HCT116 (cell line): Measurements from ENCODE around the gene ROBO1. TPM values are rescaled to one million over a fixed set of nuclear protein-coding genes. Genes with fewer than 3 reads are reported as not detected.

ENCODE experiments used
- ATAC-seq: fragments of 200-7000 bp; cut with Tn5 transposase; 2 replicates; pipeline ENCODE4 v1.9.1; 2020; ENCODE audit warnings: mild to moderate bottlenecking, moderate library complexity
- BruUV-seq: library from RNA; stranded (reverse); fragments of 400-500 nt; replicated peaks from 2 replicates; lab custom pipeline; 2021; lab: Mats Ljungman, UMichigan
- CTCF ChIA-PET: fragments of 300-600 bp; sonication (Branson Sonifier 250); formaldehyde crosslinking; loops from one replicate; lab custom pipeline; 2021; ENCODE audit warnings: antibody characterized with exemption; lab: Charles Lee
- POLR2A ChIA-PET: fragments of 300-600, 350-600 bp; sonication (Branson Sonifier 250); formaldehyde crosslinking; loops from one replicate; lab custom pipeline; 2021; ENCODE audit warnings: antibody characterized with exemption; lab: Charles Lee
- RAD21 ChIA-PET, 2 experiments: fragments of 300-600 bp; sonication (Branson Sonifier 250); formaldehyde crosslinking; loops; one replicate each; lab custom pipeline; 2023; ENCODE audit warnings: low total read pairs in 2 of 2; ENCODE audit not compliant: uncharacterized antibody in 2 of 2, unreplicated experiment in 2 of 2, low non-redundant PET in 1 of 2; lab: Charles Lee
- DNase-seq: peaks from one replicate; pipeline ENCODE4 v3.0.0-alpha.2; 2010; ENCODE audit warnings: low read depth, low spot score
- H2AFZ ChIP-seq: fragments of 200-600 bp; shearing (Covaris generic), sonication (generic); 2 replicates; pipeline ENCODE4 v1.6.1; 2017; ENCODE audit warnings: low read depth, mixed run types, mixed read lengths, antibody characterized with exemption, low read length; ENCODE audit not compliant: poor library complexity, severe bottlenecking
- H3K27ac ChIP-seq: 2 replicates; pipeline ENCODE4 v1.5.1; 2012; ENCODE audit warnings: low read depth, low read length
- H3K27me3 ChIP-seq: fragments of 200-600 bp; sonication (generic); 2 replicates; pipeline ENCODE4 v1.6.1; 2016; ENCODE audit warnings: mixed run types, low read length, mixed read lengths; ENCODE audit not compliant: insufficient read depth
- H3K36me3 ChIP-seq, 2 experiments: fragments of 200-500 bp in 1 of 2; fragments of 200-600 bp in 1 of 2; sonication (Bioruptor generic) in 1 of 2; sonication (generic) in 1 of 2; 2 replicates each; pipeline versions ENCODE4 v1.5.1 to v1.6.1; 2014 to 2016; ENCODE audit warnings: low read length in 2 of 2, inconsistent platforms in 1 of 2, mixed read lengths in 1 of 2, mixed run types in 1 of 2; ENCODE audit not compliant: insufficient read depth in 2 of 2, control insufficient read depth in 1 of 2
- H3K4me1 ChIP-seq, 2 experiments: fragments of 200-600 bp in 1 of 2; sonication (generic) in 1 of 2; 2 replicates each; pipeline versions ENCODE4 v1.5.1 to v1.6.1; 2012 to 2017; ENCODE audit warnings: low read length in 2 of 2, inconsistent platforms in 1 of 2, mild to moderate bottlenecking in 1 of 2, mixed read lengths in 1 of 2, mixed run types in 1 of 2, moderate library complexity in 1 of 2; ENCODE audit not compliant: insufficient read depth in 2 of 2, control insufficient read depth in 1 of 2
- H3K4me2 ChIP-seq: fragments of 200-600 bp; sonication (generic); 2 replicates; pipeline ENCODE4 v1.6.1; 2017; ENCODE audit warnings: mixed run types, low read length, mixed read lengths
- H3K4me3 ChIP-seq, 2 experiments: fragments of 200-600 bp in 1 of 2; sonication (generic) in 1 of 2; replicated peaks in 1 of 2; 2 replicates each; pipeline ENCODE4 v1.5.1; 2011 to 2016; ENCODE audit warnings: low read length in 2 of 2, control low read depth in 1 of 2, low read depth in 1 of 2, mild to moderate bottlenecking in 1 of 2, mixed read lengths in 1 of 2, mixed run types in 1 of 2
- H3K79me2 ChIP-seq: fragments of 200-600 bp; sonication (generic); 2 replicates; pipeline ENCODE4 v1.6.1; 2017; ENCODE audit warnings: mild to moderate bottlenecking, mixed run types, low read length, moderate library complexity, mixed read lengths; ENCODE audit not compliant: insufficient read depth
- H3K9ac ChIP-seq: fragments of 200-600 bp; sonication (generic); 2 replicates; pipeline ENCODE4 v1.6.1; 2016; ENCODE audit warnings: low read length, mixed read lengths
- H3K9me2 ChIP-seq: fragments of 200-600 bp; sonication (generic), shearing (Covaris generic); 2 replicates; pipeline ENCODE4 v1.6.1; 2017; ENCODE audit warnings: mixed run types, mild to moderate bottlenecking, moderate library complexity; ENCODE audit not compliant: insufficient read depth
- H3K9me3 ChIP-seq, 2 experiments: fragments of 200-500 bp in 1 of 2; fragments of 200-600 bp in 1 of 2; sonication (Bioruptor generic) in 1 of 2; sonication (generic) in 1 of 2; 2 replicates each; pipeline ENCODE4 v1.6.1; 2014 to 2017; ENCODE audit warnings: low read length in 2 of 2, mixed read lengths in 2 of 2, inconsistent platforms in 1 of 2, low read depth in 1 of 2, mild to moderate bottlenecking in 1 of 2, mixed run types in 1 of 2, moderate library complexity in 1 of 2; ENCODE audit not compliant: control insufficient read depth in 1 of 2, insufficient read depth in 1 of 2
- H4K20me1 ChIP-seq: fragments of 200-600 bp; sonication (generic), shearing (Covaris generic); 2 replicates; pipeline ENCODE4 v1.6.1; 2017; ENCODE audit warnings: mixed run types, mild to moderate bottlenecking, moderate library complexity; ENCODE audit not compliant: insufficient read depth
- CEBPB ChIP-seq: IDR thresholded peaks from 2 replicates; pipeline ENCODE4 v1.6.1; 2012; ENCODE audit warnings: low read depth
- EGR1 ChIP-seq: IDR thresholded peaks from 2 replicates; pipeline ENCODE4 v1.6.1; 2012; ENCODE audit warnings: low read depth
- ELF1 ChIP-seq: IDR thresholded peaks from 2 replicates; pipeline ENCODE4 v1.6.1; 2012; ENCODE audit warnings: low read depth, borderline replicate concordance
- EZH2phosphoT487 ChIP-seq: fragments of 200-600 bp; IDR thresholded peaks from 2 replicates; pipeline ENCODE4 v1.6.1; 2018; ENCODE audit warnings: antibody characterized with exemption, borderline replicate concordance
- REST ChIP-seq: IDR thresholded peaks from 2 replicates; pipeline ENCODE4 v1.6.1; 2012; ENCODE audit warnings: low read depth
- SIN3A ChIP-seq: IDR thresholded peaks from 2 replicates; pipeline ENCODE4 v1.6.1; 2012; ENCODE audit warnings: low read depth
- SRF ChIP-seq: IDR thresholded peaks from 2 replicates; pipeline ENCODE4 v1.6.1; 2012; ENCODE audit warnings: low read depth
- TCF7L2 ChIP-seq: IDR thresholded peaks from 2 replicates; pipeline ENCODE4 v1.7.0; 2011; ENCODE audit warnings: borderline replicate concordance, inconsistent platforms; ENCODE audit not compliant: insufficient read depth, insufficient read length; ENCODE audit errors: extremely low read depth
- intact Hi-C: fragments of 100-400 bp; cut with micrococcal nuclease; formaldehyde crosslinking; loops from 2 replicates; pipeline ENCODE4 v1.10.0; 2022
- total RNA-seq: library from RNA; stranded (reverse); gene quantifications from one replicate; pipeline ENCODE4 v1.2.1, GENCODE V29; 2021; ENCODE audit not compliant: unreplicated experiment
- TF ChIP-seq, protein P1 (sequence below): IDR thresholded peaks from 2 replicates; pipeline ENCODE4 v1.6.1; 2012

Gene ROBO1
- total RNA-seq, 1 experiment from 2014 or later = 0.27 TPM

DNA sequence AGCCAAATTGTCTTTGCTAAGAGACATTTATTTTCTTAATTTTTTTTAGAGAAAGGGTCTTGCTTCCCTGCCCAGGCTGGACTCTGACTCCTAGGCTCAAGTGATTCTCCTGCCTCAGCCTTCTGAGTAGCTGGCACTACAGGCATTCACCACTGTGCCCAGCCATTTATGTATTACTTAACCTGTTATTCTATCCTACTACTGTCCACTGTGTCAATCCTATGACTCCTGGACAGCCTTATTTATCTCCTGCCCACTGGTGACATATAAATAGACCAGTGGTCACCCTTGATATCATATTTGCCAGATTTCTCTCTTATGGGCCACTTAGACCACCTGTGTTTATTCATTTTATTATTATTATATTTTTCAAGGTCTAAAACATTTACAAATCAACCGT is 161.4 kb downstream of the ROBO1 start:
- Histone ChIP-seq H3K27me3 (no peaks in the 10 kb centered on the region), H3K4me3 (no peak overlapping the region), H3K9ac (no peak overlapping the region), H2AFZ (no peak overlapping the region), H3K9me3 (peaks cover 8 to 33% of the 10 kb centered on the region in 2 experiments; a peak in 2 of 4 replicates), H3K36me3 (no peaks in the 10 kb centered on the region), H3K27ac (no peak overlapping the region), H3K9me2 (no peaks in the 10 kb centered on the region), H3K4me2 (no peak overlapping the region), H4K20me1 (no peaks in the 10 kb centered on the region), H3K79me2 (no peaks in the 10 kb centered on the region), H3K4me1 (no peaks in the 10 kb centered on the region)
- ChIA-PET CTCF (no interaction called here), POLR2A (no interaction called here), RAD21 (no interaction called here)
- DNase-seq (no peak), ATAC-seq (no peak)
- no TSS peak for BruUV-seq
- no peak for TF ChIP-seq SRF
- TF ChIP-seq SIN3A = no peak
- no peak for TF ChIP-seq EGR1
- no peak for TF ChIP-seq CEBPB
- TF ChIP-seq, protein P1, sequence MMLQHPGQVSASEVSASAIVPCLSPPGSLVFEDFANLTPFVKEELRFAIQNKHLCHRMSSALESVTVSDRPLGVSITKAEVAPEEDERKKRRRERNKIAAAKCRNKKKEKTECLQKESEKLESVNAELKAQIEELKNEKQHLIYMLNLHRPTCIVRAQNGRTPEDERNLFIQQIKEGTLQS = no peak
- no peak for TF ChIP-seq EZH2phosphoT487
- TF ChIP-seq TCF7L2 = no peak
- no peak for TF ChIP-seq ELF1
- no peak for TF ChIP-seq REST
- intact Hi-C loops = no loop called here
